Activated CD4-positive, alpha-beta memory T cell treated with anti-CD3 and anti-CD28 coated beads for 36 hours (primary cell): ENCODE results near the gene RAB3B. TPM values are rescaled to one million over a fixed set of nuclear protein-coding genes. Genes with fewer than 3 reads are reported as not detected.

Experiments used
- total RNA-seq, 2 experiments: library from RNA; stranded (reverse); gene quantifications; one replicate each; pipeline ENCODE4 v1.2.3, GENCODE V29; 2021

Gene RAB3B
- total RNA-seq, 2 experiments from 2014 or later = 0.17 to 0.21 TPM

Other genes with a start within 250 kb of the RAB3B start
- gene NRDC, start 112.0 kb downstream of the RAB3B start, total RNA-seq = 100 to 1,000 TPM; 153 to 155 TPM
- 10 to 100 TPM; 11.2 to 12.6 TPM for gene KTI12, start 43.1 kb upstream of the RAB3B start, total RNA-seq
- gene TXNDC12, start 64.5 kb upstream of the RAB3B start, total RNA-seq = 10 to 100 TPM; 35.0 to 35.1 TPM
- 10 to 100 TPM; 32.5 to 35.2 TPM for gene BTF3L4, start 65.6 kb upstream of the RAB3B start, total RNA-seq
- gene ZFYVE9, start 151.4 kb upstream of the RAB3B start, total RNA-seq = 1 to 10 TPM; 2.6 to 2.9 TPM